Testis (tissue), 2 donors: ENCODE results near the gene SMARCC2.

ENCODE experiments used
- CTCF ChIP-seq, 3 experiments: fragments of 450-650 bp in 2 of 3; fragments of 200-600 bp in 1 of 3; sonication (generic) in 1 of 3; IDR thresholded peaks; one replicate each; pipeline ENCODE4 v1.5.1; 2016 to 2019; ENCODE audit warnings: antibody characterized with exemption in 3 of 3, mild to moderate bottlenecking in 2 of 3, moderate library complexity in 1 of 3
- POLR2A ChIP-seq: fragments of 450-650 bp; IDR thresholded peaks from one replicate; pipeline ENCODE4 v1.6.1; 2017; ENCODE audit warnings: antibody characterized with exemption, mild to moderate bottlenecking, moderate library complexity

- TF ChIP-seq CTCF (IDR thresholded peaks at IDR 0.05) = no peak
- TF ChIP-seq POLR2A = no peak
Observed at GRCh38 chr12:56202366-56202765, 13.1 kb upstream of the SMARCC2 start.
